ENCODE measurements around the gene GLYATL1B. TPM values are rescaled to one million over a fixed set of nuclear protein-coding genes. Genes with fewer than 3 reads are reported as not detected.
"Not testable (repeated sequence)": the region's sequence is repeated elsewhere in the genome, so short reads cannot be mapped to it uniquely, and the experiment has no call there.

GLYATL1B gene
- total RNA-seq, 1 donor from 2014 or later, result not detected

GRCh38 chr11:59069087-59069486 is 17.0 kb upstream of the GLYATL1B start:
- no peak overlapping the region for H3K4me3 ChIP-seq (ENCODE audit: low read depth, low read length)
- no peak for DNase-seq (ENCODE audit: low read depth)
- no peak for TF ChIP-seq CTCF (conservative IDR thresholded peaks at IDR 0.05; ENCODE audit: low read depth, low read length)

GRCh38 chr11:59076876-59077571 is 9.1 kb upstream of the GLYATL1B start:
- no peak overlapping the region for H3K4me3 ChIP-seq (ENCODE audit: low read depth, low read length)
- DNase-seq (ENCODE audit: low read depth), result no peak
- TF ChIP-seq CTCF (conservative IDR thresholded peaks at IDR 0.05; ENCODE audit: low read depth, low read length), result no peak

GRCh38 chr11:59078435-59078834 is 7.7 kb upstream of the GLYATL1B start:
- TF ChIP-seq CTCF (conservative IDR thresholded peaks at IDR 0.05; ENCODE audit: low read depth, low read length), result no peak
- DNase-seq (ENCODE audit: low read depth), result no peak
- no peak overlapping the region for H3K4me3 ChIP-seq (ENCODE audit: low read depth, low read length)

- DNase-seq (ENCODE audit: low read depth), result no peak
- no peak for TF ChIP-seq CTCF (conservative IDR thresholded peaks at IDR 0.05; ENCODE audit: low read depth, low read length)
- H3K4me3 ChIP-seq (ENCODE audit: low read depth, low read length), result no peak overlapping the region
Observed at GRCh38 chr11:59079086-59079485, 7.0 kb upstream of the GLYATL1B start.

- not testable (repeated sequence) for DNase-seq (ENCODE audit: low read depth); H3K4me3 ChIP-seq (ENCODE audit: low read depth, low read length)
Observed at GRCh38 chr11:59080421-59080820, 5.7 kb upstream of the GLYATL1B start.

GRCh38 chr11:59081430-59082020 is 4.6 kb upstream of the GLYATL1B start:
- not testable (repeated sequence) for DNase-seq (ENCODE audit: low read depth); H3K4me3 ChIP-seq (ENCODE audit: low read depth, low read length)

- H3K4me3 ChIP-seq (ENCODE audit: low read depth, low read length), result no peak overlapping the region
- no peak for TF ChIP-seq CTCF (conservative IDR thresholded peaks at IDR 0.05; ENCODE audit: low read depth, low read length)
- DNase-seq (ENCODE audit: low read depth), result no peak
Observed at GRCh38 chr11:59088162-59088561, 2.1 kb downstream of the GLYATL1B start.

GRCh38 chr11:59093576-59093975 is 7.5 kb downstream of the GLYATL1B start:
- not testable (repeated sequence) for DNase-seq (ENCODE audit: low read depth); H3K4me3 ChIP-seq (ENCODE audit: low read depth, low read length)

- H3K4me3 ChIP-seq (ENCODE audit: low read depth, low read length); DNase-seq (ENCODE audit: low read depth): not testable (repeated sequence)
Observed at GRCh38 chr11:59095225-59095624, 9.1 kb downstream of the GLYATL1B start.

- DNase-seq (ENCODE audit: low read depth); H3K4me3 ChIP-seq (ENCODE audit: low read depth, low read length): not testable (repeated sequence)
Observed at GRCh38 chr11:59095972-59096575, 10.0 kb downstream of the GLYATL1B start.
